Left ventricle myocardium inferior (tissue), 1 donor: ENCODE measurements around the gene GPR55. TPM values are rescaled to one million over a fixed set of nuclear protein-coding genes. Genes with fewer than 3 reads are reported as not detected.

ENCODE experiments used
- DNase-seq: peaks from one replicate; pipeline ENCODE4 v3.0.0-alpha.2; 2020
- H3K27ac ChIP-seq: fragments of 200-600 bp; replicated peaks from 2 replicates; pipeline ENCODE4 v1.8.0; 2021
- H3K27me3 ChIP-seq: fragments of 200-600 bp; 2 replicates; pipeline ENCODE4 v1.8.0; 2021; ENCODE audit warnings: low read depth
- H3K36me3 ChIP-seq: fragments of 200-600 bp; 2 replicates; pipeline ENCODE4 v1.8.0; 2021
- H3K4me1 ChIP-seq: fragments of 200-600 bp; 2 replicates; pipeline ENCODE4 v1.8.0; 2021
- H3K4me3 ChIP-seq: fragments of 200-600 bp; 2 replicates; pipeline ENCODE4 v1.8.0; 2021; ENCODE audit warnings: mild to moderate bottlenecking, moderate library complexity
- H3K9me3 ChIP-seq: fragments of 200-600 bp; replicated peaks from 2 replicates; pipeline ENCODE4 v1.8.0; 2021
- CTCF ChIP-seq: fragments of 200-600 bp; IDR thresholded peaks from 2 replicates; pipeline ENCODE4 v1.8.0; 2021; ENCODE audit warnings: antibody characterized with exemption, mild to moderate bottlenecking, borderline replicate concordance
- intact Hi-C: fragments of 100-400 bp; cut with micrococcal nuclease; formaldehyde crosslinking; loops from one replicate; pipeline ENCODE4 v1.11.0; 2022
- total RNA-seq: library from RNA; stranded (reverse); fragmentation: NEBNext Ultra II Directional; extraction: Animal tissue kit (Norgen Biotek cat#: 25700); gene quantifications from one replicate; pipeline ENCODE4 v1.2.1, GENCODE V29; 2021
- donor health status: DM: no; HTN: yes; CAD: no; lungs with severe emphysema.

Gene GPR55
- total RNA-seq, 1 donor from 2014 or later: not detected

GRCh38 chr2:230942371-230942770, 17.3 kb upstream of the GPR55 start:
- Histone ChIP-seq H3K4me3 (no peak overlapping the region), H3K27me3 (peaks cover 30% of the 10 kb centered on the region), H3K36me3 (no peaks in the 10 kb centered on the region), H3K9me3 (peaks cover 7% of the 10 kb centered on the region), H3K4me1 (no peaks in the 10 kb centered on the region), H3K27ac (no peak overlapping the region)
- intact Hi-C loops: no loop called here
- no peak for DNase-seq
- no peak for TF ChIP-seq CTCF

GRCh38 chr2:230941202-230942180, 16.4 kb upstream of the GPR55 start:
- peaks cover 31% of the 10 kb centered on the region for H3K27me3 ChIP-seq
- H3K36me3 ChIP-seq: no peaks in the 10 kb centered on the region
- intact Hi-C loops: no loop called here
- H3K4me3 ChIP-seq: no peak overlapping the region
- H3K4me1 ChIP-seq: no peaks in the 10 kb centered on the region
- no peak for DNase-seq
- no peak for TF ChIP-seq CTCF
- H3K9me3 ChIP-seq: peaks cover 16% of the 10 kb centered on the region
- no peak overlapping the region for H3K27ac ChIP-seq

- Histone ChIP-seq H3K4me3 (no peak overlapping the region), H3K4me1 (no peaks in the 10 kb centered on the region), H3K27me3 (peaks cover 39% of the 10 kb centered on the region), H3K9me3 (peaks cover 20% of the 10 kb centered on the region), H3K27ac (no peak overlapping the region), H3K36me3 (no peaks in the 10 kb centered on the region)
- no peak for DNase-seq
- TF ChIP-seq CTCF: no peak
- intact Hi-C loops: no loop called here
Measured at GRCh38 chr2:230940471-230940815, 15.4 kb upstream of the GPR55 start.

- TF ChIP-seq CTCF: no peak
- Histone ChIP-seq H3K9me3 (peaks cover 20% of the 10 kb centered on the region), H3K27ac (no peak overlapping the region), H3K27me3 (peaks cover 44% of the 10 kb centered on the region), H3K36me3 (no peaks in the 10 kb centered on the region), H3K4me1 (no peaks in the 10 kb centered on the region), H3K4me3 (no peak overlapping the region)
- no peak for DNase-seq
- intact Hi-C loops: no loop called here
Measured at GRCh38 chr2:230939691-230940470, 14.8 kb upstream of the GPR55 start.

GRCh38 chr2:230939066-230939591, 14.1 kb upstream of the GPR55 start:
- Histone ChIP-seq H3K27me3 (peaks cover 52% of the 10 kb centered on the region), H3K4me3 (no peak overlapping the region), H3K4me1 (peaks cover under 1% of the 10 kb centered on the region), H3K27ac (no peak overlapping the region), H3K36me3 (no peaks in the 10 kb centered on the region), H3K9me3 (peaks cover 20% of the 10 kb centered on the region)
- no peak for DNase-seq
- TF ChIP-seq CTCF: no peak
- intact Hi-C loops: no loop called here
